Immature natural killer cell (primary cell): Measurements from ENCODE around the gene CHST11. TPM values are rescaled to one million over a fixed set of nuclear protein-coding genes. Genes with fewer than 3 reads are reported as not detected.

Experiments
- DNase-seq, 3 donors: peaks; one replicate each; pipeline ENCODE4 v3.0.0; 2022; ENCODE audit warnings: mixed read lengths in 1 of 3
- H3K27ac Mint-ChIP-seq, 6 donors: one replicate each; pipeline ENCODE4 v1.8.0; 2020; ENCODE audit warnings: mixed read lengths in 6 of 6, mild to moderate bottlenecking in 5 of 6, inconsistent platforms in 4 of 6, moderate library complexity in 3 of 6
- H3K27me3 Mint-ChIP-seq, 3 donors: one replicate each; pipeline ENCODE4 v1.8.0; 2020 to 2021; ENCODE audit warnings: low read depth in 3 of 3, mild to moderate bottlenecking in 3 of 3, mixed read lengths in 3 of 3, moderate library complexity in 3 of 3, inconsistent platforms in 1 of 3
- H3K36me3 Mint-ChIP-seq, 3 donors: one replicate each; pipeline ENCODE4 v1.8.0; 2020; ENCODE audit warnings: mixed read lengths in 3 of 3, inconsistent platforms in 2 of 3, mild to moderate bottlenecking in 2 of 3
- H3K4me1 Mint-ChIP-seq, 2 donors: one replicate each; pipeline ENCODE4 v1.8.0; 2020; ENCODE audit warnings: inconsistent platforms in 2 of 2, mild to moderate bottlenecking in 2 of 2, mixed read lengths in 2 of 2, moderate library complexity in 1 of 2
- H3K4me3 Mint-ChIP-seq, 5 donors: one replicate each; pipeline ENCODE4 v1.8.0; 2020; ENCODE audit warnings: mild to moderate bottlenecking in 5 of 5, mixed read lengths in 5 of 5, inconsistent platforms in 3 of 5, moderate library complexity in 3 of 5
- H3K9me3 Mint-ChIP-seq, 6 donors: one replicate each; pipeline ENCODE4 v1.8.0; 2020; ENCODE audit warnings: mild to moderate bottlenecking in 6 of 6, mixed read lengths in 6 of 6, inconsistent platforms in 4 of 6, moderate library complexity in 3 of 6
- polyA plus RNA-seq, 3 donors: library from polyadenylated mRNA; unstranded; fragments of 300-500 nt; fragmentation: Illumina TruSeq; gene quantifications; one replicate each; pipeline ENCODE4 v1.2.3, GENCODE V29; 2021

Gene CHST11
- polyA plus RNA-seq, 3 donors from 2014 or later, result 42.5 to 90.1 (median 78.4) TPM

- no peak for DNase-seq
- H3K4me1 Mint-ChIP-seq, result peaks cover 81 to 97% of the 10 kb centered on the region in 2 donors
- no peaks in the 10 kb centered on the region for H3K9me3 Mint-ChIP-seq
Measured at GRCh38 chr12:104657726-104658484, 201.2 kb downstream of the CHST11 start.

GRCh38 chr12:104659058-104659457 lies 202.3 kb downstream of the CHST11 start:
- Mint-ChIP-seq H3K27ac (peak overlapping the region in 2 of 6 donors; percentile 6 to 34), H3K4me3 (no peak overlapping the region), H3K4me1 (peaks cover 78 to 97% of the 10 kb centered on the region in 2 donors), H3K36me3 (no peaks in the 10 kb centered on the region), H3K27me3 (peaks cover 1 to 11% (median 1%) of the 10 kb centered on the region in 3 donors), H3K9me3 (peaks cover 0 to 1% (median 0%) of the 10 kb centered on the region in 6 donors)
- no peak for DNase-seq

More at GRCh38 chr12:104657726-104658484, 201.2 kb downstream of the CHST11 start:
- Mint-ChIP-seq H3K27me3 (peaks cover 1 to 13% (median 3%) of the 10 kb centered on the region in 3 donors), H3K4me3 (no peak overlapping the region), H3K36me3 (no peaks in the 10 kb centered on the region), H3K27ac (no peak overlapping the region)

- peaks cover 69 to 93% of the 10 kb centered on the region in 2 donors for H3K4me1 Mint-ChIP-seq
- H3K27ac Mint-ChIP-seq, result peak overlapping the region in 5 of 6 donors; percentile 28 to 76 (median 61)
Measured at GRCh38 chr12:104662203-104662602, 205.5 kb downstream of the CHST11 start.

GRCh38 chr12:104662908-104663307 lies 206.2 kb downstream of the CHST11 start:
- Mint-ChIP-seq H3K9me3 (peaks cover 0 to 1% (median 0%) of the 10 kb centered on the region in 6 donors), H3K36me3 (peaks cover 0 to 3% (median 0%) of the 10 kb centered on the region in 3 donors), H3K27ac (no peak overlapping the region), H3K4me1 (peaks cover 63 to 89% of the 10 kb centered on the region in 2 donors), H3K4me3 (no peak overlapping the region), H3K27me3 (peaks cover 0 to 3% (median 0%) of the 10 kb centered on the region in 3 donors)
- DNase-seq, result no peak

More at GRCh38 chr12:104662203-104662602, 205.5 kb downstream of the CHST11 start:
- no peak for DNase-seq
- peaks cover 0 to 1% (median 0%) of the 10 kb centered on the region in 6 donors for H3K9me3 Mint-ChIP-seq
- peak overlapping the region in 1 of 5 donors; percentile 15 for H3K4me3 Mint-ChIP-seq
- H3K27me3 Mint-ChIP-seq, result peaks cover 0 to 3% (median 0%) of the 10 kb centered on the region in 3 donors
- peaks cover 0 to 3% (median 0%) of the 10 kb centered on the region in 3 donors for H3K36me3 Mint-ChIP-seq

- peaks cover 0 to 3% (median 0%) of the 10 kb centered on the region in 3 donors for H3K36me3 Mint-ChIP-seq
- DNase-seq, result no peak
- H3K27ac Mint-ChIP-seq, result peak overlapping the region in 2 of 6 donors; percentile 12 to 34
- H3K4me3 Mint-ChIP-seq, result peak overlapping the region in 1 of 5 donors; percentile 5
- H3K27me3 Mint-ChIP-seq, result peaks cover 0 to 2% (median 2%) of the 10 kb centered on the region in 3 donors
- H3K9me3 Mint-ChIP-seq, result peaks cover 0 to 1% (median 0%) of the 10 kb centered on the region in 6 donors
- H3K4me1 Mint-ChIP-seq, result peaks cover 65 to 89% of the 10 kb centered on the region in 2 donors
Measured at GRCh38 chr12:104664351-104664750, 207.6 kb downstream of the CHST11 start.

GRCh38 chr12:104665296-104665695 lies 208.5 kb downstream of the CHST11 start:
- Mint-ChIP-seq H3K36me3 (peaks cover 0 to 3% (median 0%) of the 10 kb centered on the region in 3 donors), H3K4me1 (peaks cover 70 to 93% of the 10 kb centered on the region in 2 donors), H3K27ac (peak overlapping the region in 5 of 6 donors; percentile 6 to 61 (median 50)), H3K9me3 (peaks cover 0 to 1% (median 0%) of the 10 kb centered on the region in 6 donors), H3K4me3 (peak overlapping the region in 2 of 5 donors; percentile 11), H3K27me3 (peaks cover 2 to 5% (median 2%) of the 10 kb centered on the region in 3 donors)
- no peak for DNase-seq

- peaks cover 74 to 93% of the 10 kb centered on the region in 2 donors for H3K4me1 Mint-ChIP-seq
- no peak overlapping the region for H3K4me3 Mint-ChIP-seq
- H3K27me3 Mint-ChIP-seq, result peaks cover 8 to 14% (median 8%) of the 10 kb centered on the region in 3 donors
- H3K27ac Mint-ChIP-seq, result no peak overlapping the region
- no peak for DNase-seq
- H3K9me3 Mint-ChIP-seq, result peaks cover 0 to 1% (median 0%) of the 10 kb centered on the region in 6 donors
- H3K36me3 Mint-ChIP-seq, result peaks cover 0 to 3% (median 0%) of the 10 kb centered on the region in 3 donors
Measured at GRCh38 chr12:104667139-104667538, 210.4 kb downstream of the CHST11 start.

GRCh38 chr12:104668274-104668718 lies 211.5 kb downstream of the CHST11 start:
- no peaks in the 10 kb centered on the region for H3K9me3 Mint-ChIP-seq
- peaks cover 0 to 3% (median 0%) of the 10 kb centered on the region in 3 donors for H3K36me3 Mint-ChIP-seq
- peak overlapping the region in 1 of 6 donors; percentile 12 for H3K27ac Mint-ChIP-seq
- H3K27me3 Mint-ChIP-seq, result peaks cover 8 to 16% (median 9%) of the 10 kb centered on the region in 3 donors
- H3K4me1 Mint-ChIP-seq, result peaks cover 73 to 93% of the 10 kb centered on the region in 2 donors
- H3K4me3 Mint-ChIP-seq, result no peak overlapping the region
- no peak for DNase-seq

GRCh38 chr12:104669089-104669721 lies 212.5 kb downstream of the CHST11 start:
- H3K27me3 Mint-ChIP-seq, result peaks cover 8 to 16% (median 9%) of the 10 kb centered on the region in 3 donors

GRCh38 chr12:104669851-104670337 lies 213.1 kb downstream of the CHST11 start:
- DNase-seq, result peak; percentile 28 to 46 (median 35)
- H3K4me3 Mint-ChIP-seq, result peak overlapping the region in 4 of 5 donors; percentile 12 to 72 (median 52)
- H3K27ac Mint-ChIP-seq, result peak overlapping the region; percentile 20 to 94 (median 76)
- peaks cover 0 to 3% (median 0%) of the 10 kb centered on the region in 3 donors for H3K36me3 Mint-ChIP-seq
- peaks cover 75 to 93% of the 10 kb centered on the region in 2 donors for H3K4me1 Mint-ChIP-seq
- H3K9me3 Mint-ChIP-seq, result no peaks in the 10 kb centered on the region
- H3K27me3 Mint-ChIP-seq, result peaks cover 8 to 16% (median 9%) of the 10 kb centered on the region in 3 donors

More at GRCh38 chr12:104669089-104669721, 212.5 kb downstream of the CHST11 start:
- Mint-ChIP-seq H3K36me3 (peaks cover 0 to 3% (median 0%) of the 10 kb centered on the region in 3 donors), H3K27ac (peak overlapping the region in 2 of 6 donors; percentile 12 to 20), H3K4me3 (no peak overlapping the region), H3K4me1 (peaks cover 76 to 93% of the 10 kb centered on the region in 2 donors), H3K9me3 (no peaks in the 10 kb centered on the region)
- no peak for DNase-seq

- peaks cover 72 to 85% of the 10 kb centered on the region in 2 donors for H3K4me1 Mint-ChIP-seq
- no peak for DNase-seq
- H3K4me3 Mint-ChIP-seq, result peak overlapping the region; percentile 64 to 82 (median 70)
- H3K9me3 Mint-ChIP-seq, result no peaks in the 10 kb centered on the region
- peaks cover 8 to 16% (median 9%) of the 10 kb centered on the region in 3 donors for H3K27me3 Mint-ChIP-seq
- peaks cover 0 to 3% (median 0%) of the 10 kb centered on the region in 3 donors for H3K36me3 Mint-ChIP-seq
- H3K27ac Mint-ChIP-seq, result peak overlapping the region; percentile 73 to 94 (median 87)
Measured at GRCh38 chr12:104670439-104671408, 214.0 kb downstream of the CHST11 start.

- peaks cover 70 to 78% of the 10 kb centered on the region in 2 donors for H3K4me1 Mint-ChIP-seq
- H3K4me3 Mint-ChIP-seq, result peak overlapping the region; percentile 64 to 82 (median 68)
- no peaks in the 10 kb centered on the region for H3K9me3 Mint-ChIP-seq
- H3K36me3 Mint-ChIP-seq, result peaks cover 0 to under 1% (median 0%) of the 10 kb centered on the region in 3 donors
- peak; percentile 67 to 75 (median 71) for DNase-seq
- H3K27ac Mint-ChIP-seq, result peak overlapping the region; percentile 73 to 94 (median 87)
- peaks cover 9 to 16% (median 11%) of the 10 kb centered on the region in 3 donors for H3K27me3 Mint-ChIP-seq
Measured at GRCh38 chr12:104671409-104672095, 214.8 kb downstream of the CHST11 start.
